ENCODE results near the gene TIMM29. TPM values are rescaled to one million over a fixed set of nuclear protein-coding genes. Genes with fewer than 3 reads are reported as not detected.
"Not testable (repeated sequence)": the region's sequence is repeated elsewhere in the genome, so short reads cannot be mapped to it uniquely, and the experiment has no call there.

TIMM29 gene
- total RNA-seq, 1 experiment from 2014 or later, result 37.7 TPM

DNA sequence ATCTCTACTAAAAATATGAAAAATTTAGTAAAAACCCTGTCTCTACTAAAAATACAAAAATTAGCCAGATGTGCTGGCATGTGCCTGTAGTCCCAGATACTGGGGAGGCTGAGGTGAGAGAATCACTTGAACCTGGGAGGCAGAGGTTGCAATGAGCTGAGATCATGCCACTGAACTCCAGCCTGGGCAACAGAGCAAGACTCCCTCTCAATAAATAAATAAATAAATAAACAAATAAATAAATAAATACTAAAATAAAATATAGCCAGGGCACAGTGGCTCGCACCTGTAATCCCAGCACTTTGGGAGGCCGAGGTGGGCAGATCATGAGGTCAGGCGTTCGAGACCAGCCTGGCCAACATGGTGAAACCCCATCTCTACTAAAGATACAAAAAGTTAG is 14.8 kb downstream of the TIMM29 start:
- not testable (repeated sequence) for DNase-seq (ENCODE audit: low read depth)

DNA sequence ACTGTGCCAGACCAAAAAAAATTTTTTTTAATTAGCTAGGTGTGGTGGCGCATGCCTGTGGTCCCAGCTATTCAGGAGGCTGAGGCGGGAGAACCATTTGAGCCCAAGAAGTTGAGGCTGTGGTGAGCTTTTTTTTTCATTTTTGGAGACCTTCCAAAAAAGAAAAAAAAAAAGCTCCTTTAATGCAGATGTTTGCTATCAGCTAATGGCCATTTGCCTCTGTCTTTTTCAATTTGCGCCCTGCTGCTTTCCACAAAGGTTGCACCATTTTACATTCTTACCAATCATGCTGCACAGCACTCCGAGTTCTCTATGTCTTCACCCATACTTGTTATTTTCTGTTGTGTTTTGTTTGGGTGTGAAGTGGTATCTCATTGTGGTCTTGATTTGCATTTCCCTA is 16.7 kb downstream of the TIMM29 start:
- no peak for DNase-seq (ENCODE audit: low read depth)

- peak; percentile 36 for DNase-seq (ENCODE audit: low read depth)
Observed at GRCh38 chr19:10946958-10947657, 18.5 kb downstream of the TIMM29 start.

GRCh38 chr19:10952809-10953208 is 24.2 kb downstream of the TIMM29 start:
- no peak for DNase-seq (ENCODE audit: low read depth)

DNA sequence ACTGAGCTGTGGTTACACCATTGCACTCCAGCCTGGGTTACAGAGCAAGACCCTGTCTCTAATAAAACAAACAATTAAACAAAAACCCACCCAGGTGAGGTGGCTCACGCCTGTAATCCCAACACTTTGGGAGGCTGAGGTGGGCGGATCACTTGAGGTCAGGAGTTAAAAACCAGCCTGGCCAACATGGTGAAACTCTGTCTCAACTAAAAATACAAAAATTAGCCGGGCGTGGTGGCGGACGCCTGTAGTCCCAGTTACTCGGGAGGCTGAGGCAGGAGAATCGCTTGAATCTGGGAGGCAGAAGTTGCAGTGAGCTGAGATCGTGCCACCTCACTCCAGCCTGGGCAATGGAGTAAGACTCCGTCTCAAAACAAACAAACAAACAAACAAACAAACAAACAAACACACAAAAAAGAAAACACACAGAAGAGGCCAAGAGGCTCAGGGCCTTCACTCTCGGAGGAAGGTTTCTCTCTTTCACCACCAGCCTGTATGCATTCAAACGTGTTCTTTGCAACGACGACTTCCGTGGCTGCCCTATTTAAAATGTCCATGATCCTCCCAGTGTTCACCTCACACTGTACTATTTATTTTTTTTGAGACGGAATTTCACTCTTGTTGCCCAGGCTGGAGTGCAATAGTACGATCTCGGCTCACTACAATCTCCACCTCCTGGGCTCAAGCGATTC is 30.8 kb downstream of the TIMM29 start:
- DNase-seq (ENCODE audit: low read depth), result not testable (repeated sequence)

DNA sequence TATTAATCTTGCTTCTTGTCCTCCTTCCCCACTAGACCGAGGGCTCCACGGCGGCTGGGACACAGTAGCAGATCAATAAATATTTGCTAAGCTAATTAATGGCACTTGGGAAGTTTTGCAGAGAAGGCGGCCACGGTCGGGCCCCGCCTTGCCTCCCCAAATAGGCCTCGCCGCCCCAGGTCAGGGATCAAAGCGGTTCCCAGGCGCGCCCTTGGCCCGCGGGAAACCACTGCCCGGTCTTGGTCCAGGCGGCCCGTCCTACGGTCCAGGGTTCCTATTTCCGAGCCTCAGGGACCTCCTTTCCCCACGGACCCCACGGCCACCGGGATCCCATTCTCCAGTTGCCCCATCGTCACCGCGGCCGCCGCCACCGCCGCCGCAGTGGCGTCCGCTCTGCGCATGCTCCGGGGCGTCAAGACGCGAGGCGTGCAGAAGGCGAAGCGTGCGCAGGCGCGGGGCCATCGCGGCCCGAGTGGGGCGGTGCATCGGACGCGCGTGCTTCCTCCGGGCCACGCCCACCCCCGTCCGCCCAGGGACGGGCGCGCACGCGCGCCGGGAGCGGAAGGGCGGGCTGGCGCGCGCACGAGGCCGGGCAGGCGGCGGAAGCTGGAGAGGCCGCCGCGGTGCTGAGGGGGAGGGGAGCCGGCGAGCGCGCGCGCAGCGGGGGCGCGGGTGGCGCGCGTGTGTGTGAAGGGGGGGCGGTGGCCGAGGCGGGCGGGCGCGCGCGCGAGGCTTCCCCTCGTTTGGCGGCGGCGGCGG is 31.9 kb downstream of the TIMM29 start, which contains the start of gene SMARCA4:
Gene SMARCA4 (plus strand): TSS at position 717 of the 759 bp plus-strand sequence. CDS start 23,122 bp downstream, outside the sequence.
- peak; percentile 94 for DNase-seq (ENCODE audit: low read depth)

DNA sequence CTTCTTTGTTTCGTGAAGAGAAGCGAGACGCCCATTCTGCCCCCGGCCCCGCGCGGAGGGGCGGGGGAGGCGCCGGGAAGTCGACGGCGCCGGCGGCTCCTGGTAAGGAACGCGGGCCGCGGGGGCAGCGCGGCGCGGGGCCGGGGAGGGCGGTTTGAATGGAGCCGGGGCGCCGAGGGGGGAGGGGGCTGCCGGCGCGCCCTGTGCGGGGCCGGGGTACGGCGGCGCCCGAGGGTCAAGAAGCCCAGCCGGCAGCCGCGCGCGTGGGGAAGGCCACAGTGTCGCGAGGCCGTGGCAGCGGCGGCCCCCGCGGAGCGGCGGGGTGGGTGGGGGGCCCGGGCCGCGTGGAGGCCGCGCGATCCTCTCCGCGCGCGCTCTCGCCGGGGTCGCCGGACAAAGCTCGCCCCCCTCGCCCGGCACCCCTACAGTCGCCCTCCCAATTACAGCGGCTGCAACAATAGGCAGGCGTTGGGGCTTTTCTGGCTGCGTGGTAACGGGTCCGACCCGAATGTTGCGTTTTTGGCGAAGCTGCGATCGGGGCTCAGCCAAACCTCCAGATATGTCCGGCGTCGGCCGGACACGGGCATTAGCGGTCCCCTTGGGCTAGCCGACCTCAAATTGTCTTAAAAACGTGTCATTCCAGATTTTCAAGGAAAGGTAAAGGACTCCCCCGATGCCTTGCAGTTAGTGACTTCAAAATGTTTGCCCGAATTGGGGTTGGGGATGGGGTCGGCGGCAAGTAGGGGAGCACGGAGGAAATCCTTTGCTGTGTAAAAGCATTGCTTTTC is 32.7 kb downstream of the TIMM29 start:
- peak; percentile 33 for DNase-seq (ENCODE audit: low read depth)

DNA sequence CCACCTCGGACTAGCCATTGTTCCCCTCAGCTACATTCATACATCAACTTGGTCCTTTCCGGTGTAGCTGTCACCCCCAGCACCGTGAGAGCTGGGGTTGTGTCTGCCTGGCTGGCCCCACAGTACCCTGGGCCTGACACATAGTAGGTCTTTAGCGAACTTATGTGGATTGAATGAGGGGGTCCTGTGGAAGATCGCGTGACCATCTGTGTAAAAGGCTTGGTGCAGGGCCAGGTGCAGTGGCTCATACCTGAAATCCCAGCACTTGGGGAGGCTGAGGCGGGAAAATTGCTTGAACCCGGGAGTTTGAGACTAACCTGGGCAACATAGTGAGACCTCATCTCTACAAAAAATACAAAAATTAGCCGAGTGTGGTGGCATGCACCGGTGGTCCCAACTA is 34.3 kb downstream of the TIMM29 start:
- no peak for DNase-seq (ENCODE audit: low read depth)

DNA sequence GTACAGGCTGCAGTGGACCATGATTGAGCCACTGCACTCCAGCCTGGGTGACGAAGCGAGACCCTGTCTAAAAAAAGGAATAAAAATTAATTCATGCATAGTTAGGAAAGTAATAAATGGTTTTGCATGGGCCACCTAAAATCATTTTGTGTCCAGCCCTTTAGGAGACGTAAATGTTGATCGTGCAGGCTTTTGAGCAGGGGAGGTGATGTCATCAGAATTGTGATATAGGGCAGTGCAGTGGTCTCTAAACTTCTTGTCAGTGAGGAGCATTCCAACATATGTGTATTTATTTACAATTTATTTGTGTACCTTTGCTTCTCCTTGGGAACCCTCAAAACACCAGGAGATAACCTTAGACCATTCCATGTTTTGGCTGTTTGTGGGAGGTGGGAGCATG is 35.3 kb downstream of the TIMM29 start:
- DNase-seq (ENCODE audit: low read depth), result no peak

DNA sequence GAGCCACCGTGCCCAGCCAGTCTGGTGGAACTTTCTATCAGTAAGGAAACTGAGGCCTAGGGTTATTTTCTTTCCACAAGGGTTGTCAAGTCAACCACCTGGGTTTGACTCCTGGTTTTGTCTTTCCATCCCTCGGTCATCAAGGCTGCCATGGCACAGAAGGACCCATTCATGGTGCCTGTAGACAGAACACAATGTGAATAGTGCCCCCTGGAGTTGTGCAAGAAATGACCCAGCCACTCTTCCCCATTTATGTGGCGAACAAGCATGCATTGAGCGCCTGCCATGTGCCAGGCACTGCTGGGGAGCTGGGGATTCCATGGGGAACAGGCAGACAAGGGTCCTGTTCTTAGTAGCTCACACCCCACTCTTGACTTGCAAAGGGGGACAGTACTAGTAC is 36.3 kb downstream of the TIMM29 start:
- DNase-seq (ENCODE audit: low read depth), result no peak

DNA sequence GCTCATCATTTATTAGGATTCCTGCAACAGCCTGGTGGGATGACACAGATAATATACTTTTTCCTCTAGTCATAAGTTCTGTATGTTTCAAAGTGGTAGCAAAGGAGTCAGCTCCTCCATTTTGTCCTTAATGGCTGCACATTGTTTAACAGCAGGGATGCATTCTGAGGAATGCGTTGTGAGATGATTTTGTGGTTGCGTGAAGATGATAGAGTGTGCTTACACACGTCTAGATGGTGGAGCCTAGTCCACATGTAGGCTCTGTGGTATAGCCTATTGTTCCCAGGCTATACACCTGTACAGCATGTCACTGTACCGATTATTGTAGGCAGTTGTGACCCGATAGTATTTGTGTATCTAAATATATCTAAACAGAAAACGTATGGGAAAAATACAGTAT is 36.8 kb downstream of the TIMM29 start:
- DNase-seq (ENCODE audit: low read depth), result no peak

- DNase-seq (ENCODE audit: low read depth), result no peak
Observed at GRCh38 chr19:10966809-10967208, 38.2 kb downstream of the TIMM29 start.

- DNase-seq (ENCODE audit: low read depth), result no peak
Observed at GRCh38 chr19:10968527-10969135, 40.0 kb downstream of the TIMM29 start.

- no peak for DNase-seq (ENCODE audit: low read depth)
Observed at GRCh38 chr19:10971107-10971726, 42.6 kb downstream of the TIMM29 start.

GRCh38 chr19:10975374-10976130 is 46.9 kb downstream of the TIMM29 start:
- DNase-seq (ENCODE audit: low read depth), result no peak

- no peak for DNase-seq (ENCODE audit: low read depth)
Observed at GRCh38 chr19:10976131-10976892, 47.7 kb downstream of the TIMM29 start.

GRCh38 chr19:10977742-10978092 is 49.1 kb downstream of the TIMM29 start:
- DNase-seq (ENCODE audit: low read depth), result no peak

Data from M059J (cell line).